ENCODE data around the gene E2F2.

DNA sequence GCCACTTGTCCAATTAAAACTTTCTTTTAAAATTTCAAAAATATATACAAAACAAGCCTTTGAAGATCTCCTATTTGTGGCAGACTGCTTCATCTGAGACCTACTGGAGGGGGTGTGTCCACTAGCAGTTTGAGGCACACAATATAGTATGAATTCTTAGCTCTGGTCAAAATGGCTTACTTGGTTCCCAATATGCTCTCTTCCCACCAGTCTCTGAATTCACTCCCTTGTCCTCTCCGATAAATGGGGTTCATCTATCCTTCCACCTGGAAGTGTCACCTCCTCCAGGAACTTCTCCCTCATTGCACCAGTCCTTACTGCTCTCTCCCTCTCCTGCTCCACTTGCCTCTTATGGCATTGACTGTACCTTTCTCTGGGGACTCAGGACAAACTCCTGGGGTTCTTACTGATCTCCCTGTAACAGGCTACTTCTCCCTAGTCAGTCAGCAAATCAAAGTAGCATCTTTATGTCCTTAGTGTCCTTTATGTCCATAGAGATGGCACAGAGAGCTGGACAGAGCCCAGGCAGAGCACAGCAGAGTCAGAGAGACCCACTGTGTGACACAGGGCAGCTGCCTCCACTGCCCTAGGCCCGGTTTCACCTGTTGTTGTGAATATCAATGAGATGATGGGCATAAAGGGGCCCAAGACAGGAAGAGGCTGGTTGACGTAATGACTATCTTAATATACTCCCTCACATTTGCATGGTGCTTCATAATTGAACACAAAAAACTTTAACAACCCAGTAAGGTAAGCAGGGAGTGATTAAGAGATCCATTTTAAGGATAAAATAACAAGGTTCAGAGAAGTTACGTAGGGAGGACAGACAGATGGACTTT lies 50.6 kb downstream of the E2F2 start:
- TF ChIP-seq, protein P1, sequence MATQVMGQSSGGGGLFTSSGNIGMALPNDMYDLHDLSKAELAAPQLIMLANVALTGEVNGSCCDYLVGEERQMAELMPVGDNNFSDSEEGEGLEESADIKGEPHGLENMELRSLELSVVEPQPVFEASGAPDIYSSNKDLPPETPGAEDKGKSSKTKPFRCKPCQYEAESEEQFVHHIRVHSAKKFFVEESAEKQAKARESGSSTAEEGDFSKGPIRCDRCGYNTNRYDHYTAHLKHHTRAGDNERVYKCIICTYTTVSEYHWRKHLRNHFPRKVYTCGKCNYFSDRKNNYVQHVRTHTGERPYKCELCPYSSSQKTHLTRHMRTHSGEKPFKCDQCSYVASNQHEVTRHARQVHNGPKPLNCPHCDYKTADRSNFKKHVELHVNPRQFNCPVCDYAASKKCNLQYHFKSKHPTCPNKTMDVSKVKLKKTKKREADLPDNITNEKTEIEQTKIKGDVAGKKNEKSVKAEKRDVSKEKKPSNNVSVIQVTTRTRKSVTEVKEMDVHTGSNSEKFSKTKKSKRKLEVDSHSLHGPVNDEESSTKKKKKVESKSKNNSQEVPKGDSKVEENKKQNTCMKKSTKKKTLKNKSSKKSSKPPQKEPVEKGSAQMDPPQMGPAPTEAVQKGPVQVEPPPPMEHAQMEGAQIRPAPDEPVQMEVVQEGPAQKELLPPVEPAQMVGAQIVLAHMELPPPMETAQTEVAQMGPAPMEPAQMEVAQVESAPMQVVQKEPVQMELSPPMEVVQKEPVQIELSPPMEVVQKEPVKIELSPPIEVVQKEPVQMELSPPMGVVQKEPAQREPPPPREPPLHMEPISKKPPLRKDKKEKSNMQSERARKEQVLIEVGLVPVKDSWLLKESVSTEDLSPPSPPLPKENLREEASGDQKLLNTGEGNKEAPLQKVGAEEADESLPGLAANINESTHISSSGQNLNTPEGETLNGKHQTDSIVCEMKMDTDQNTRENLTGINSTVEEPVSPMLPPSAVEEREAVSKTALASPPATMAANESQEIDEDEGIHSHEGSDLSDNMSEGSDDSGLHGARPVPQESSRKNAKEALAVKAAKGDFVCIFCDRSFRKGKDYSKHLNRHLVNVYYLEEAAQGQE (IDR thresholded peaks at IDR 0.05; ENCODE audit: borderline replicate concordance in 1 of 2, low read depth in 1 of 2, low read length in 2 of 2) = no peak
- TF ChIP-seq TBX3 (IDR thresholded peaks at IDR 0.05; ENCODE audit: borderline replicate concordance) = no peak
- TF ChIP-seq RAD21 (CRISPR knock-in tag; IDR thresholded peaks at IDR 0.05) = no peak
- no peak for TF ChIP-seq ZNF562 (CRISPR knock-in tag; IDR thresholded peaks at IDR 0.05; ENCODE audit: borderline replicate concordance)
- TF ChIP-seq GTF2F1 (IDR thresholded peaks at IDR 0.05; ENCODE audit: low read length) = no peak
- TF ChIP-seq POLR2AphosphoS2 (IDR thresholded peaks at IDR 0.05; ENCODE audit: low read depth, low read length) = no peak

All from HepG2 (cell line).